Measurements from ENCODE around the gene ENPP7.

The ENPP7 gene

GRCh38 chr17:79686476-79686875 lies 44.3 kb upstream of the ENPP7 start:
- TF ChIP-seq, protein P1, sequence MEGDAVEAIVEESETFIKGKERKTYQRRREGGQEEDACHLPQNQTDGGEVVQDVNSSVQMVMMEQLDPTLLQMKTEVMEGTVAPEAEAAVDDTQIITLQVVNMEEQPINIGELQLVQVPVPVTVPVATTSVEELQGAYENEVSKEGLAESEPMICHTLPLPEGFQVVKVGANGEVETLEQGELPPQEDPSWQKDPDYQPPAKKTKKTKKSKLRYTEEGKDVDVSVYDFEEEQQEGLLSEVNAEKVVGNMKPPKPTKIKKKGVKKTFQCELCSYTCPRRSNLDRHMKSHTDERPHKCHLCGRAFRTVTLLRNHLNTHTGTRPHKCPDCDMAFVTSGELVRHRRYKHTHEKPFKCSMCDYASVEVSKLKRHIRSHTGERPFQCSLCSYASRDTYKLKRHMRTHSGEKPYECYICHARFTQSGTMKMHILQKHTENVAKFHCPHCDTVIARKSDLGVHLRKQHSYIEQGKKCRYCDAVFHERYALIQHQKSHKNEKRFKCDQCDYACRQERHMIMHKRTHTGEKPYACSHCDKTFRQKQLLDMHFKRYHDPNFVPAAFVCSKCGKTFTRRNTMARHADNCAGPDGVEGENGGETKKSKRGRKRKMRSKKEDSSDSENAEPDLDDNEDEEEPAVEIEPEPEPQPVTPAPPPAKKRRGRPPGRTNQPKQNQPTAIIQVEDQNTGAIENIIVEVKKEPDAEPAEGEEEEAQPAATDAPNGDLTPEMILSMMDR (IDR thresholded peaks at IDR 0.05; ENCODE audit: low read depth, low read length): no peak
- no peak for DNase-seq (ENCODE audit: extremely low read depth, low read depth)

DNA sequence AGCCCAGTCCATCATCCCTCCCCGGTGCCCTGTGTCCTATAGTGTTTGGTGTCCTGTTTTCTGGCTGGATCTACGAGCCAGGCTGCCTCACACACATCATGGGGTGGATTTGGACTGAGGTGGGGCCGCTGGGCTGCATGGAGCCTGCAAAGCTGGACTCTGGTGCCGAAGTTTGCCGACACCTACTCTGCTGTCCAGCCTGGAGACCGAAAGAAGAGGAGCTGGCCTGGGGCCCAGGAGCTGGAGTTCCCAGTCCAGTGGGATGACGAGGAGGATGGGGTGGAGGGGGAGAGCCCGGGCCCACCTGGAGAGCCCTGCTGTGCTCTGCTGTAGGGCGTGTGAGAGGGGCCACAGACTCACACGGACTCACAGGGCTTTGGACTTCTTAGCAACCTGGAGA lies 40.3 kb upstream of the ENPP7 start:
- DNase-seq (ENCODE audit: extremely low read depth, low read depth): no peak
- TF ChIP-seq, protein P1 (IDR thresholded peaks at IDR 0.05; ENCODE audit: low read depth, low read length): no peak

DNA sequence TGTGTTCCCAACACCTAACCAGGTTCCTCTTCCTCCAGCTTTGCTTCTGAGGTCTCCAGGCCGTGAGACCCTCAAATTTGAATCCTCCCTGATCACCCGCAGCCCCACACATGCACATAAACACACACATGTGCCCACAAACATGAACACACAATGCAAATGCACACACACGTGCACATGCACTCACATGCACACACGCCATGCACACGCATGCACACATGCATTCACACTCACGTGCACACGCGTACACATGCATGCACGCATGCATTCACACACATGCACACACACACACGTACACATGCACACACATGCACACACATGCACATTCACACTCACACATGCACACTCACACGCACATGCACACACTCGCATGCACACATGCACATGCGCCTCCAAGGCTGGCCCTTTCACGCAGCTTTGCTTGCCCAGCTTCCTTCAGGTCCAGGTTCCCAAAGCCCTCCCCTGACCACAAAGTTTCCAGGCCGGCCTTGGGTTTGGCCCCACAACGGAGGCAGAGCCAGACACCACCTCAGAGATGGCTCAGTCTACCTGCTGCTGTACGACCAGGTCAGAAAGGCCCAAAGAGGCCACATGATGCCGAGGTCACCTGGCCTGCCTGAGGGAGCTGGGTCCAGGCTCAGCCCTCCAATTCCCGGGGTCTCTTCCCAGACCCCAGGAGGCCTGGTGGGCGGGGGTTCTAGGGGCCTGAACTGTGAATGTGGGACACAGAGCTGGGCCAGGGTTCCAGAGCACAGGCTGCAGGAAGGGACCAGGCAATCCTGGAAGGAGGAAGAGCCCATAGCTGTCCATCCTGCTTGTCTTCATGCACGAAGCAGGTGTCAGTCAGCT lies 39.5 kb upstream of the ENPP7 start:
- no peak for DNase-seq (ENCODE audit: extremely low read depth, low read depth)
- TF ChIP-seq, protein P1 (IDR thresholded peaks at IDR 0.05; ENCODE audit: low read depth, low read length): no peak

DNA sequence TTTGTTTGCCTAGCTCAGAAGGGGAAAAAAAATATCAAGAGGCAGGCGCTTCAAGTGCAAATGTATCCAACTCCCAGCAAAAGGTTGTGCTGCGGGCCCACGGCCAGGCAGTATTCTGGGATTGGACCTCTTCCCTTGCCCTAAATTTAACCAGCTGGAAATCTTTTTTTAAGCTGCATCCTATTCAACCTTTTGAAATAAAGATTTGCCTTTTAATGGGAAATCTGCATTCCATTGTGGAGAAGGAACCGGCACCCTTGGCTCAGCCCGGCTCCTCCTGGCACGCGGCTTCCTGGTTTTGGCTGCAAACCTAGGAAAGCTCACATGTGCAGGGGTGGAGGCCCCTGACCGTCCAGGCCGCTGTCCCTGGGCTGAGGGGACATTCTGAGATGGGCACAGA lies 38.8 kb upstream of the ENPP7 start:
- TF ChIP-seq, protein P1 (IDR thresholded peaks at IDR 0.05; ENCODE audit: low read depth, low read length): no peak
- no peak for DNase-seq (ENCODE audit: extremely low read depth, low read depth)

DNA sequence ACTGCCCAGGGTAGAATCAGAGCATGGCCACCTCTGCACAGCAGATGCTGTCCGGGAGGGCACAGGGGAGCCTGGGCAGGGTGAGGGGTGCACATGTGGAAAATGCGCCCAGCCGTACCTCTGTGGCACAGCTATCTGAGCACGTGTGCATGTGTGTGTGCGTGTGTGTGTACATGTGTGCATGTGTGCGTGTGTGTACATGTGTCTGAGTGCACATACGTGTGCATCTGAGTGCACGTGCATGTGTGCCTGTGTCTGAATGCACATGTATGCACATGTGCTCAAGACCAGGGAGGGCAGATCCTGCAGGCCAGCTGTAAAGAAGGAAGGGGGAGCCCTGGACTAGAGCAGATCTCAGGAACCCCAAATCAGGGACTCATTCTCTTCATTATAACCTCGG lies 37.3 kb upstream of the ENPP7 start:
- DNase-seq (ENCODE audit: extremely low read depth, low read depth): no peak
- TF ChIP-seq, protein P1 (IDR thresholded peaks at IDR 0.05; ENCODE audit: low read depth, low read length): no peak

DNA sequence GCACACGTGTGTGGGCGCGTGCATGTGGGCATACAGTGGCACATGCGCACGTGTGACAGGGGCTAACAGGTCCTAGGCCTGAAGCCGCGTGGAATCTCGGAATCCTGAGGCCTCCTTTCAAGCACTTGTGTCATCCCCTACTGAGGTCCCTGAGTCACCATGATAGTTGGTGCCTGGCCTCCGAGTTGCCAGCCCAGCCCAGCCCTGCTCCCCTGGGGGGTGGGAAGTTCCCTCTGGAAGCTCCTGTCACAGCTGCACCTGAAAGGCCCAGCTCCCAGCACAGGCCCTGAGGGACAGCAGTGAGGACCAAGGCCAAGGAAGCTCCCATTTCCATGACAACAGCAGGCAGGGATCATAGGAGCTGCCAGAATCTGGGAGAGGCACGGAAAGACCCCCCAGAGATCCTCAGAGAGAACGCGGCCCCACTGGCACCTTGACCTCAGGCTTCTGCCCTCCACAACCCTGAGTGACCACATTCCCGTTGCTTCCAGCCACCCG lies 35.4 kb upstream of the ENPP7 start:
- no peak for DNase-seq (ENCODE audit: extremely low read depth, low read depth)
- TF ChIP-seq, protein P1 (IDR thresholded peaks at IDR 0.05; ENCODE audit: low read depth, low read length): no peak

DNA sequence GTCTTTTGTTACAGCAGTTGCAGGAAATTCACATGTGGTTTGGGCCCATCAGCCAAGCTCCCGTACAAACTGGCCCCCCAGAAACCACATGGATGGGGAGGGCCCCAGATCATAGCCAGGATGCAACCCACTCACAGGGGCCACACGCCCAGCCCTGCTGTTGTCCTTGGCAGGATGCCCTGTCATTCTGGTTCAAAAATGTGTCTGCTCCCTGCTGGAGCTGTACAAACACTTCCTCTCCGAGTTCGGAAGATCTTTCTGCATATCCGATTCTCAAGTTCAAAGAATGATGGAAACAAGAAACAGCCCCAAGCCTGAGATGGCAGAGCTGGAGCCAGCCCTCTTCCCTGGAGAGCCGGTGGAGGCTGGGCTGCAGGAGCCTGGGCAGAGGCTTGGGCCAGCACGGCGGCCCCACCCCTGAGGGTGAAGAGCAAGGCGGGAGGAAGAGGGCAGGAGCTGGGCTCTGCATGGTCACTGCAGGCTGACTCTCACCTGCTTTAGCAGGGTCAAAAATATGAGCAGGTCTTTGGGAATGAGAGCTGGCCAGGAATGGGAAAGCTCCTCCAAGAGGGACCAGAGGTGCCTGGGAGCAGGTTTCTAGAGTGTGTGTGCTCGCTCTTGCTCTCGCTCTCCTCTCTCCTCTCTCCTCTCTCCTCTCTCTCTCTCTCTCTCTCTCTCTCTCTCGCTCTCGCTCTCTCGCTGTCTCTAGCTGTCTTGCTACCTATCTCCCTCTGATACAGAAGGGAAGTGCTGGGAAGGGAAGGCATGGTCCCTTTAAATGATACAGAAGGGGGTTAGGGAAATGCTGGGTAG lies 34.7 kb upstream of the ENPP7 start:
- DNase-seq (ENCODE audit: extremely low read depth, low read depth): no peak
- TF ChIP-seq, protein P1 (IDR thresholded peaks at IDR 0.05; ENCODE audit: low read depth, low read length): no peak

Measured in AG09319 (cell line).